Neuron (in vitro differentiated cells): ENCODE data around the gene SIPA1L3.

ENCODE experiments used
- H2AFZ ChIP-seq: one replicate; pipeline ENCODE4 v1.6.1; 2013; ENCODE audit warnings: low read depth, mild to moderate bottlenecking, inconsistent platforms, low read length, moderate library complexity
- H3K27me3 ChIP-seq: one replicate; pipeline ENCODE4 v1.6.1; 2013; ENCODE audit warnings: low read length; ENCODE audit not compliant: insufficient read depth
- H3K36me3 ChIP-seq: one replicate; pipeline ENCODE4 v1.6.1; 2013; ENCODE audit warnings: low read length; ENCODE audit not compliant: insufficient read depth
- H3K4me1 ChIP-seq: one replicate; pipeline ENCODE4 v1.6.1; 2013; ENCODE audit warnings: low read length; ENCODE audit not compliant: insufficient read depth
- H3K4me3 ChIP-seq: 2 replicates; pipeline ENCODE4 v1.5.1; 2013; ENCODE audit warnings: mild to moderate bottlenecking, low read length, moderate library complexity
- H3K9me3 ChIP-seq: one replicate; pipeline ENCODE4 v1.6.1; 2013; ENCODE audit warnings: low read length

Gene SIPA1L3

GRCh38 chr19:37957176-37957575 is 50.2 kb downstream of the SIPA1L3 start:
- H3K4me3 ChIP-seq = no peak overlapping the region
- H3K4me1 ChIP-seq = peaks cover 15% of the 10 kb centered on the region
- H3K36me3 ChIP-seq = no peaks in the 10 kb centered on the region
- no peaks in the 10 kb centered on the region for H3K27me3 ChIP-seq
- no peak overlapping the region for H2AFZ ChIP-seq
- H3K9me3 ChIP-seq = peaks cover 15% of the 10 kb centered on the region

GRCh38 chr19:37959665-37960114 is 52.7 kb downstream of the SIPA1L3 start:
- Histone ChIP-seq H3K4me3 (no peak overlapping the region), H3K9me3 (peaks cover 15% of the 10 kb centered on the region), H3K4me1 (no peaks in the 10 kb centered on the region), H3K36me3 (no peaks in the 10 kb centered on the region), H3K27me3 (no peaks in the 10 kb centered on the region), H2AFZ (no peak overlapping the region)

GRCh38 chr19:37961198-37961597 is 54.2 kb downstream of the SIPA1L3 start:
- Histone ChIP-seq H3K4me1 (no peaks in the 10 kb centered on the region), H3K4me3 (no peak overlapping the region), H3K36me3 (no peaks in the 10 kb centered on the region), H2AFZ (no peak overlapping the region), H3K9me3 (peaks cover 10% of the 10 kb centered on the region), H3K27me3 (no peaks in the 10 kb centered on the region)

GRCh38 chr19:37963190-37963936 is 56.4 kb downstream of the SIPA1L3 start:
- H3K36me3 ChIP-seq = no peaks in the 10 kb centered on the region
- H3K4me1 ChIP-seq = no peaks in the 10 kb centered on the region

GRCh38 chr19:37964109-37964508 is 57.1 kb downstream of the SIPA1L3 start:
- Histone ChIP-seq H3K4me1 (no peaks in the 10 kb centered on the region), H3K36me3 (no peaks in the 10 kb centered on the region), H3K9me3 (peaks cover 6% of the 10 kb centered on the region), H3K4me3 (no peak overlapping the region), H2AFZ (no peak overlapping the region), H3K27me3 (no peaks in the 10 kb centered on the region)

More at GRCh38 chr19:37963190-37963936, 56.4 kb downstream of the SIPA1L3 start:
- Histone ChIP-seq H2AFZ (no peak overlapping the region), H3K9me3 (peaks cover 6% of the 10 kb centered on the region), H3K27me3 (no peaks in the 10 kb centered on the region), H3K4me3 (no peak overlapping the region)

GRCh38 chr19:37966211-37966661 is 59.2 kb downstream of the SIPA1L3 start:
- Histone ChIP-seq H3K4me3 (no peak overlapping the region), H2AFZ (no peak overlapping the region), H3K4me1 (no peaks in the 10 kb centered on the region), H3K36me3 (no peaks in the 10 kb centered on the region), H3K9me3 (peaks cover 7% of the 10 kb centered on the region), H3K27me3 (no peaks in the 10 kb centered on the region)

GRCh38 chr19:37966662-37967231 is 59.7 kb downstream of the SIPA1L3 start:
- H3K36me3 ChIP-seq = no peaks in the 10 kb centered on the region
- no peaks in the 10 kb centered on the region for H3K4me1 ChIP-seq
- H2AFZ ChIP-seq = no peak overlapping the region
- peaks cover 4% of the 10 kb centered on the region for H3K9me3 ChIP-seq
- no peaks in the 10 kb centered on the region for H3K27me3 ChIP-seq
- H3K4me3 ChIP-seq = no peak overlapping the region

GRCh38 chr19:37969695-37970094 is 62.7 kb downstream of the SIPA1L3 start:
- no peaks in the 10 kb centered on the region for H3K36me3 ChIP-seq
- no peaks in the 10 kb centered on the region for H3K27me3 ChIP-seq
- no peaks in the 10 kb centered on the region for H3K4me1 ChIP-seq
- no peak overlapping the region for H2AFZ ChIP-seq
- H3K4me3 ChIP-seq = no peak overlapping the region
- peaks cover 7% of the 10 kb centered on the region for H3K9me3 ChIP-seq

GRCh38 chr19:37970699-37971098 is 63.7 kb downstream of the SIPA1L3 start:
- H3K9me3 ChIP-seq = peaks cover 7% of the 10 kb centered on the region
- no peaks in the 10 kb centered on the region for H3K27me3 ChIP-seq
- H2AFZ ChIP-seq = no peak overlapping the region
- no peaks in the 10 kb centered on the region for H3K36me3 ChIP-seq
- no peak overlapping the region for H3K4me3 ChIP-seq
- H3K4me1 ChIP-seq = no peaks in the 10 kb centered on the region

- H3K9me3 ChIP-seq = peaks cover 7% of the 10 kb centered on the region
- peaks cover 5% of the 10 kb centered on the region for H3K4me1 ChIP-seq
- H2AFZ ChIP-seq = no peak overlapping the region
- H3K4me3 ChIP-seq = no peak overlapping the region
- no peaks in the 10 kb centered on the region for H3K27me3 ChIP-seq
- H3K36me3 ChIP-seq = no peaks in the 10 kb centered on the region
These were observed 65.8 kb downstream of the SIPA1L3 start for GRCh38 chr19:37972803-37973202.

GRCh38 chr19:37973666-37974065 is 66.7 kb downstream of the SIPA1L3 start:
- H3K36me3 ChIP-seq = no peaks in the 10 kb centered on the region
- H3K4me1 ChIP-seq = peaks cover 7% of the 10 kb centered on the region
- H3K4me3 ChIP-seq = no peak overlapping the region
- no peaks in the 10 kb centered on the region for H3K27me3 ChIP-seq
- H2AFZ ChIP-seq = no peak overlapping the region
- H3K9me3 ChIP-seq = peaks cover 7% of the 10 kb centered on the region

- peaks cover 7% of the 10 kb centered on the region for H3K4me1 ChIP-seq
- H3K27me3 ChIP-seq = no peaks in the 10 kb centered on the region
- peaks cover 7% of the 10 kb centered on the region for H3K9me3 ChIP-seq
- H3K4me3 ChIP-seq = no peak overlapping the region
- no peak overlapping the region for H2AFZ ChIP-seq
- H3K36me3 ChIP-seq = no peaks in the 10 kb centered on the region
These were observed 68.1 kb downstream of the SIPA1L3 start for GRCh38 chr19:37975071-37975470.

- Histone ChIP-seq H3K36me3 (no peaks in the 10 kb centered on the region), H3K27me3 (no peaks in the 10 kb centered on the region), H3K9me3 (peaks cover 3% of the 10 kb centered on the region), H2AFZ (no peak overlapping the region), H3K4me3 (no peak overlapping the region), H3K4me1 (peaks cover 7% of the 10 kb centered on the region)
These were observed 68.8 kb downstream of the SIPA1L3 start for GRCh38 chr19:37975596-37976515.
